DMS 273 (cell line): ENCODE data around the gene CDR2.
"Not testable (repeated sequence)": the region's sequence is repeated elsewhere in the genome, so short reads cannot be mapped to it uniquely, and the experiment has no call there.

Source experiments
- DNase-seq: peaks from one replicate; lab custom pipeline; 2025; ENCODE audit not compliant: unreplicated experiment; lab: John Stamatoyannopoulos, UW

Gene CDR2

DNA sequence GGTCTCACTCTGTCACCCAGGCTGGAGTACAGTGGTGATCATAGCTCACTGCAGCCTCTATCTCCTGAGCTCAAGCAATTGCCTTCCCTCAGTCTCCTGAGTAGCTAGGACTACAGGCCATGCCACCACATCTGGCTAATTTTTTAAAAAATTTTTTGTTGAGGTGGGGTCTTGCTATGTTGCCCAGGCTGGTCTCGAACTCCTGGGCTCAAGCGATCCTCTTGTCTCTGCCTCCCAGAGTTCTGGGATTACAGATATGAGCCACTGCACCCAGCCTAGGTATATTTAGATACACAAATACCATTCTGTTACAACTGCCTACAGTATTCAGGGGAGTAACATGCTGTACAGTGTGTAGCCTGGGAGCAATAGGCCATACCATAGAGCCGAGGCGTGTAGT is 62.9 kb downstream of the CDR2 start:
- DNase-seq, result no peak

- DNase-seq, result no peak
Observed at GRCh38 chr16:22308824-22309520, 65.4 kb downstream of the CDR2 start.

DNA sequence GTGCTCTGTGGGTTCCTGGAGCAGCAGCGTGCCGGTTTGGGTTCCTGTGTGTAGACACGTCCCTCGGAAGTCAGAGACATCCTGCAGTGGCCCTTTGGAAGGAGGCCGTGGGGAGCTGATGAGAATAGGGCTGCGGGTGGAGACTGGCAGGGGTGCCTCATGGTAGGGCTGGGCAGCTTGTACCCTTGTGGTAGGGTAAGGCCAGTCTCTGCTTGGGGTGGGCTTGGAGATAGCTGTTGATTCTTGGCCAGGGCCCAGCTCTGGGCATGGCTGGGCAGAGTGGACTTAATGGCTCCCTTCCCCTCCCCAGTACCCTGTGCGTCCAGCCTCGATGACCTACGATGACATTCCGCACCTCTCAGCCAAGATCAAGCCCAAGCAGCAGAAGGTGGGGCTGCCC is 66.6 kb downstream of the CDR2 start:
- no peak for DNase-seq

GRCh38 chr16:22306788-22307187 is 67.6 kb downstream of the CDR2 start:
- no peak for DNase-seq

DNA sequence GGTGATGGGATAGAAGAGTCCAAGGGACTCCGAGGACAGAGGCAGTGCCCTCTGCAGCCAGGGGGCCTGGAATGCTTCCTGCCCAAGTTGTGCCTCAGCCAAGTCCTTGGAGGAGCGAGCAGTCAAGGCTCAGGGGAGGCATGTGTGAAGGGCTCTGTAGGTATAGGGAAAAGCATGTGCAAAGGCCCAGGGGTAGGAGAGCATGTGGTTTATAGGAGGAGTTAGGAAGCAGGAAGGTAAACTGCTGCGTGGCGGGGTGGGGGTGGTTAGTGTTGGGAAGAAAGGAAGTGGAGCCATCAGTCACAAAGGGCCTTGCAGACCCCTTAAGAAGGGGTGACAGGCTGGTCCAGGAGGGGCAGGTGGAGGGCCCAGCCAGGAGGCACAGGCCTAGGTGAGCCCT is 70.0 kb downstream of the CDR2 start:
- DNase-seq, result no peak

- no peak for DNase-seq
Observed at GRCh38 chr16:22302776-22303363, 71.5 kb downstream of the CDR2 start.

- DNase-seq, result not testable (repeated sequence)
Observed at GRCh38 chr16:22301423-22301822, 73.0 kb downstream of the CDR2 start.

GRCh38 chr16:22300427-22301071 is 73.9 kb downstream of the CDR2 start:
- DNase-seq, result peak; percentile 82

GRCh38 chr16:22299036-22299435 is 75.4 kb downstream of the CDR2 start:
- peak; percentile 35 for DNase-seq

DNA sequence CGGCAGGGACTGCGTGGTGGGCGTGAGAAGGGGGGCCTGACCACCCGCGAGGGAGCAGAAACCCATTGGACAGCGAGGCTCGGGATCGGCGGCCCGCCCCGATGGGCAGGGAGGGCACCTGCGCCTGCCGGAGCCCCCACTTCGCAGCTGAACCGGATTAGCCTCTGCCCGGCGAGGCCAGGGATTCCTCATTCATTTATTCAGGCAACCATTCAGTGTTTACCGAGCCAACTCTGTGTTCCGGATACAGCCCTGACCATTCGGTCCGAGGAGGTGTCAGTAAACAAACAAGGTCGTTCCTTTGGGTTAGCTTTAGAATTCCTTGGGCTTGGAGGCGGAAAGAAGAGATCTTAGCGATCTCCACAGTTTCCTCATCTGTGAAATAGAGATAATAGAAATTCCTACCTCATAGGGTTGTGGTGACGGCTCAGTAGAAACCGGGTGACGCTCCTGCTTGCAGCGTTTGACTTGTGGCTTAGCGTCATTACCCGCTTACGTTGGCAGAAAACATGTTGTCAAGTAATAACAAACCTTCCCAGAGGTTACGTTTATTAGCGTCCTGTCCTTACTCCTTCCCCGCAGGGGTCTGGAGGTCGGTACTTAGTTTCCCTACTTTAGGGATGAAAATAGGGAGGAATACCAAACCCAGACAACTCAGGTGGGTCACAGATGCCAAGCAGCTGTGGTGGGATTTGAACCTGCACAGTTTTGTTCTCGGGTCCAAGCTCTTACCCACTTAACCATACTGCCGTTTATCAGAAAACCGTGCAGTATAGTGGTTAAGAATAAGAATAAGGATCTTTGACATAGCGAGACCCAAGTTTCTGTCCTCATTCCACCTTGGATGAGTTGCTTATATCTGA is 76.3 kb downstream of the CDR2 start:
- DNase-seq, result peak; percentile 96

DNA sequence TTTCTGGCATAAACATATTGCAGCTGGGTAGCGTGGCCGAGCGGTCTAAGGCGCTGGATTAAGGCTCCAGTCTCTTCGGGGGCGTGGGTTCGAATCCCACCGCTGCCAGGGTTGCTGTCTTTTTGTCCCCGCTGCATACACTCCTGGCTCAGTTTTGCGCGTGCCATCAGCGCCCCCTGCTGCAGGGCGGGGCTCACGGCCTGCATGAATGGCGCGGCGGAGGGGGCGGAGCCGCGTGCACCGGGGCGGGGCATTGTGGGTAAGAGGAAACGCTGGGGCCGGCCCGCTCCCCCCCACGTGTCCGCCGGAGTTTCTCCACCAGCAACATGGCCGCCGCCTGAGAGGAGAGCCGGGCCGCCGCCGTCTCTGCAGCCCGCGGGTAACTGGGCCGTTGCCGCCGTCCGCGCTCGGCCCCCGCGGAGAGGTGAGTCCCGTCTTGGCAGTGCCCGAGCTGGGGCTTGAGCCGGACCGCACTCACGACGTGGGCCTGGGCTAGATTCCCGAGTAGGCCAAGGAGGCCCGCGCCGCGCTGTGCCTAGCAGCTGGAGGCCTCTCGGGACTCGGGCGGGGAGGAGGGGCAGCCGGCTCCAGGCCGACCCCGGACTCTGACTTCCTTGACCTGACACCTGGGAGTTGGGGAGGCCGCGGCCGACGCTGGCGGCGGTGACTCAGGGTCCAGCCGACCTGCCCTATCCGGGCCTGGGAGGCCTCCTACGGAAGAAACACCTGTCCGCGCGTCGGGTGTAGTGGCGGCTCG is 77.1 kb downstream of the CDR2 start, which contains the start of gene POLR3E:
POLR3E (plus strand) TSS at position 296 of the 757 bp plus-strand sequence. CDS start 5,560 bp downstream, outside the sequence.
- DNase-seq, result peak; percentile 99

- peak; percentile 65 for DNase-seq
Observed at GRCh38 chr16:22296225-22297113, 78.0 kb downstream of the CDR2 start.
